Kidney capillary endothelial cell (primary cell): ENCODE results near the gene CYGB.
"Not testable (repeated sequence)": the region's sequence is repeated elsewhere in the genome, so short reads cannot be mapped to it uniquely, and the experiment has no call there.

Source experiments
- DNase-seq: peaks from one replicate; pipeline ENCODE4 v3.0.0-alpha.2; 2018; ENCODE audit warnings: low spot score

Gene CYGB

DNA sequence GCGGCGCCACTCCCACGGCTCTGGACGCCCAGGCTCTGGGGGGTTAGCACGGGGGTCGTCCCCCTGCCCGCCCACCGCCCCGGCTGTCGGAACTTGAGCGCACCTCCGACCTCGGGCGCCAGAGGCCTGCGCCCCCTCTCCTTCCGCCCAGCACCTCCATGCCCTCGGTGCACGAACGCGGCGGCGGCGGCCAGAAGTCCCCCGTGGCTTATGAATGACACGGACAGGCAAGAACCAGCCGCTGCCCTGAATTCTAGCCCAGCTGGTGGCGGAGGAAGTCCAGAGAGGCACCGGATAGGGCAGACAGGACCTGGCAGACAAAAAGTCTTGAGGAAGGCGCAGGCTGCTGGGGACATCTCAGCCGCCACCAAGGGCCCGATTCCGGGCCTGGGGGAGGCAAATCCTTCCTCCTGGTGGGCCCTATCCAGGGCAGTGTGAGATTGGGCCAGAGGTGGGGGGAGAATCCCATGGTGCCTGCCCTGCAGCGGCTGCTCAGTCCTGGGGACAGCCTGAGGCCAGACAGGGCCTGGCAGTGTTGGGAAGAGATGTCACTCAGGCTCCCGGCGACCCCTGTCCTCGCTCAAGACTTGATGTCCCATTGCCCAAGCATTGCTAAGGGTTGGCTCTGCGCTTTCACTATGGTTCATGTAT lies 897 bp upstream of the CYGB start:
- no peak for DNase-seq

DNA sequence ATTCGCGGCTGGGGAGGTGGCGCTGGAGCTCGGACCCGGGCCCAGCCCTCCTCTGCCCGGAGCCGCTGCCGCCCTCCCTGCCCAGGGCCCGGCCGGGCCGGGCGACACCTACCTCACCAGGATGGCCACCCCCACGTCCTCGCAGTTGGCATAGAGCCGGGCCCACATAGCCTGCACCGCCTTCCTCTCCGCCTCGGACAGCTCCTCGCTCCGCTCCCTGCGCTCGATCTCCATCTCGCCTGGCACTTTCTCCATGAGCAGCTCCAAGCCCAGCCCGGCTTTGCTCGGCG lies 276 bp downstream of the CYGB start:
- no peak for DNase-seq

- DNase-seq: no peak
Observed at GRCh38 chr17:76536511-76537287, 810 bp downstream of the CYGB start.

DNA sequence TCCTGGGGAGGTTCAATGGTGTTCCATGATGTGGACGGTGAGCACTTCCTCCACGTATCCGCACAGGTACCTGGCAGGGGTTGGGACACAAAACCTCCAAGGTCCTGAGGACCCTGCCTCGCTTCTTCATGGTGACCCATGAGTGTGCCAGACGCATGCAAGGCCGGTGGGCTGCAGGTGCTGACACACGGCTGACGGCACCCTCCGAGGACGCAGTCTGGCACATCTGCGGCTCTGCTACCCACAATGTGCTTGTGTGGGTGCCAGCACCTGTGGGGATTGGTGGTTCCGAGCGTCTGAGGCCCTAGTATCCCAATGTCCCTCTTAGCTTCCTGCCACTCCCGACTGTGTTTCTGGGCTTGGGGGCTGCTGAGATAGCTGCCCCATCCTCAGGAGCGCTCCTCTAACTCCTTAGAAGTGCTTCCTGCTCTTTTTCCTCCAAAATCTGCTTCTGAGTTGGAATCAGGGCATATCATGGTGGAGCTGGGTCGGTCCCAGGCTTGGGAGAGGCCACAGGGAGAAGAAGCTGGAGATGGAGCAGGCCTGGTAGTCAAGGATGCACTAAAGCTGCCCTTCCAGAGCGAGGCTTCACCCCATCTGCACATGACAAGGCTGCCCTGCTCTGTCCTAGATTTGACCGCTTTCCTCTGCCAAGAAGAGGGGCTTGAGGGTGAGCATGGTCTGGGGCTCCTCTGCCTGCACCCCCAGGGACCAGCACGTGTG lies 1.6 kb downstream of the CYGB start:
- DNase-seq: no peak

DNA sequence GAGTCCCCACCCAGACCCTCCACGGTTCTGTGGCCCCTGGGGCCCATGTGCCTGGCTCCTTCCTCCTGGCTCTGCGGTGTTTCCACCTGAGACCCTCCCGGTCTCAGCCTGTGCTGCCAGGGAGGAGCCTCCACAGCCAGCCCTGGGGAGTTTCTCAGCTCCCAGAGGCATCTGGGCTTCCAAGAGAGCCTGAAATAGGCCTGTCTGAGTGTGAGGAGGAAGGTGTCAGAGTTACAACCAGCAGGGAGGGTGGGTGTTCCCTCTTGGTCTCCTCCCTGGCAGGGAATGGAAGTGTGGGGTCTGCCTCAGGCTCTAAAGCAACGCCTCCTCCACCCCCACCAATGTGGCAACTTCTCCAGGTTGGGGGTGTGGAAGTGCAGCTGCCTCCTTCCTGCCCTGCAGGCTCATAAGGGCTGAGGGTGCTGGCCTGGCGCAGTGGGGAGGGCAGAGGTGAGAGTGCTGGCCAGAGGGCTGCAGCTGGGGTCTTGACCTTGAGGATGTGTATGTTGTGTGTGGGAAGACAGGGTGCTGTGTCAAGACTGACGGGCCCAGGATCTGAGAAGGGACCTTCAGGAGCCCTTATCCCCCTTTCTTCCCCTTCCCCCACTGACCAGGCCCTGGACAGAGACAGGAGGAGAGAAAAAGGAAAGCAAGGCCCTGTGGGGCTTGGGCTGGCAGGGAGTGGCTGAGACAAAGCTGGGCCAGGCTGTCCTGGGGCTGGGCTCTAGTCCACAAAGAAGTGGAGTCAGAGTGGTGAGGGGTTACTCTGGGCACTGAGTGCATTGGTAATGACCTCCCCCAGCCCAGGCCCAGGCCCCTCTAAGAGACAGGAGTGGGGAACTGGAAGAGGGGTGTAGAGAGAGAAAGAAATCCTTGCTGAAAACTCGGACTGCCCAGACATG lies 2.4 kb downstream of the CYGB start:
- no peak for DNase-seq

GRCh38 chr17:76533640-76534359 lies 3.7 kb downstream of the CYGB start:
- not testable (repeated sequence) for DNase-seq

DNA sequence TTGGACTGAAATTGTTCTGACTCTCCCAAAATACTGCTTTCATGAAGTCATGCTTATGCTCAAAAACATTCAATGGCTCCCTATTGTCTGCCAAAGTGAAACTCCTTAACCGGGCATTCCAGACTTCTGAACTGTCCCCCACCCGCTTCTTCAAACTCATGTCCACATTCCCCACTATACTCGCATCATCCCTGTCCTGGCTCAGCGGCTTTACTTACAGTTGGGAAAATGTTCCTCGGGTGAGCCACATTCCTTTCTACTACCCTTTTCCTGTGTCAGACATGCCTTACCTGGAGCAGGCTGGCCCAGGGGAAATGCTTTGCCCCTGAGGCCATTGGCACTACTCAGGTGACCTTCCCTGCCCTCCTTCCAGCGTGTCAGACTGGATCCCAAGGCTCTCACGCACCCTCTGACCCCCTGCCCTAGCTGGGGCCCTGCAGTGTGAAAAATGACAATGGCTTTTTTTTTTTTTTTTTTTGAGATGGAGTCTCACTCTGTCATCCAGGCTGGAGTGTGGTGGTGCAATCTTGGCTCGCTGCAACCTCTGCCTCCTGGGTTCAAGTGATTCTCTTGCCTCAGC lies 5.3 kb downstream of the CYGB start:
- DNase-seq: no peak

DNA sequence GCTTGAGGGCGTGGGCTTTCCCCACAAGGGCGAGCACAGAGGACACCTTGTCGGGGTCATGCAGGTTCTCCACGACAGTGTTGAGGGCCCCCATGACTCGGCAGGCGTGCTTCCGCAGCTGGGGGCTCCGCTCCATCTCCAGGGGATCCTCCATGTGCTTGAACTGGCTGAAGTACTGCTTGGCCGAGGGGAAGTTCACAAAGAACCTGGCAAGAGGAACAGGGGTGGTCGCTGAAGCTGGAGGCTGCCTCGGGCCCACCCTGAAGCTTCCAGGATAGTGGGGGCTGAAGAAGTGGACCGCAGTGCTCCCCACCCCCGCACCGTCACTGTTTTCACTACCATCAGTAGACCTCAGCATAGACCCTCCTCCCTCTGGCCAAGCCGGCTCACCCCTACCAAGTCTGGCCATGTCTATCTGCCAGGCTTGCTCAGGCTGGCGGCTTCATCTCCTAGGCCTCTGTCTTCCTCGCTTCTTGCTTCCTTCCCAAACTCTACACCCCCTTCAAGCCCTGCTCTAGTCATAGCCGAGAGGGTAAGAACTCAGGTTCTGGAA lies 5.9 kb downstream of the CYGB start:
- DNase-seq: no peak

GRCh38 chr17:76530811-76531485 lies 6.6 kb downstream of the CYGB start:
- no peak for DNase-seq

GRCh38 chr17:76530095-76530723 lies 7.3 kb downstream of the CYGB start:
- DNase-seq: no peak

DNA sequence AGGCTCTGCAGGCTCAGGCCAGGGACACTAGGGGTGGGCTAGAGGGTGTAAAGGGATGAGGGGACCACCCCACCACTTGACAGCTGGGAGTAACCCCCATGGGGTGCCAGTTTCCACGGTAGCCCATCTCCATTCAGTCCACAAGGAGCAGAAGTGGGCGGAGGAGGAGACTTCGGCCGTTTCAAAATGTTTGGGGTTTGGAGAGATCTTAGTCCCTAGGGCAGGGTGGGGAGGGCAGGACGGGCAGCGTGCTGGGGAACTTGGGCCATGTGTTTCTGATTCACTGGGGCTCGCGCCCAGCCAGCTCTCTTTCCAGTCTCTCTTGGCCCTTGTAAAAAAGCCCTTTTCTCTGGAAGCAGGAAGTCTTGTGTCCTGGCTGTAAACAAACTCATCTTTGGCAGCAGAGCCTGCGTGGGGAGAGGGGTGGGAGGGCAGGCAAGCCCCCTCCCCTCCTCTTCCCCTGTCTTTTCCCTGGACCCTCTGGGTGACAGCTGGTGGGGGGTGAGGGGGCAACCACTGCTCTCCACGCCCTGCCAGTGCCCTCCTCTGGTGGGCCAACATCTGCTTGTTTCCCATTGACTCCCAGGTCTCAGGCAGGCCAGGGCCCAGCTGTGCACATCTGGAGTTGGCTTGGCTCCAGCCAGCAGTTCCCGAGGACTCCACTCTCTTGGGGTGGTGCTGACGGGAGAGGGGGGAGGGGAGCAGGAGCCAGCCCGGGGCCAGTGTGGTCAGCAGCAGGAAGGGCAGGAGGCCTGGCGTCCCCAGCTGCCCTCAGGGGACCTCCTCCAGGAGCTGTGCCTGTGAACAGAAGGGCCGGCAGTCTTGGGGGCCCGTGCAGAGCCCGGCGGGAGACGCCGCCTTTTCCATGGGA lies 8.1 kb downstream of the CYGB start:
- DNase-seq: no peak

DNA sequence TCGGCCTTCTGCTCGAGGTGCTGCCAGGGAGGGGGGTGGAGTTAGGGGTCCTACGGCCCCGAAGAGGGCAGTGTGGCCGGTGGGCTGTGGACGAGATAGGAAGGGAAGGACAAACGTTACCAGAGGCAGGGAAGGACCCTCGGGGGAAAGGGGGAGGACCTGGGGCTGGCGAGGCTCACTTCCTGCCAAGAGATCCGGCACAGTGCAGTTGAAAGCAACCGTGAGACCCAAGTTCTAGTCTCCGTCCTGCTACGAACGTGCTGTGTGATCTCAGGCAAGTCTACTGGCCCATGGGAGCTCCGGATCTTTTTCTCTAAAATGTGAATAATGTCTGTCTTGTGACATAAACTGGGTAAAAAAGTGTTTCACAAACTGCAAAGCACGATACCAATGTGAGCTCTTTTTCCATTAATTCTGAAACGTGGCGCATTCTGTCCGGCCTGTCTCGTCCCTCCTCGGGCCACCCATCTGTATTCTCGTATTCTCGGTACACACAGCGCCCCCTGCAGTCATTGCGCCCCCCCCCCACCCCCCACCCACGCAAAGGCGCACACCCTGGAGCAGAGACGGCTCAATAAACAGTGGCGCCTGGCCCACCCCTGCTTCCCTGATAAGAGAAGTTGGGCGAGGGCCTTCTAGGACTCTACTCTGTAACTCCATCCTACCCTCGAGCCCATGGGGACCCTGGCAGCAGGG lies 8.8 kb downstream of the CYGB start:
- DNase-seq: no peak

GRCh38 chr17:76528156-76528527 lies 9.4 kb downstream of the CYGB start:
- DNase-seq: no peak

DNA sequence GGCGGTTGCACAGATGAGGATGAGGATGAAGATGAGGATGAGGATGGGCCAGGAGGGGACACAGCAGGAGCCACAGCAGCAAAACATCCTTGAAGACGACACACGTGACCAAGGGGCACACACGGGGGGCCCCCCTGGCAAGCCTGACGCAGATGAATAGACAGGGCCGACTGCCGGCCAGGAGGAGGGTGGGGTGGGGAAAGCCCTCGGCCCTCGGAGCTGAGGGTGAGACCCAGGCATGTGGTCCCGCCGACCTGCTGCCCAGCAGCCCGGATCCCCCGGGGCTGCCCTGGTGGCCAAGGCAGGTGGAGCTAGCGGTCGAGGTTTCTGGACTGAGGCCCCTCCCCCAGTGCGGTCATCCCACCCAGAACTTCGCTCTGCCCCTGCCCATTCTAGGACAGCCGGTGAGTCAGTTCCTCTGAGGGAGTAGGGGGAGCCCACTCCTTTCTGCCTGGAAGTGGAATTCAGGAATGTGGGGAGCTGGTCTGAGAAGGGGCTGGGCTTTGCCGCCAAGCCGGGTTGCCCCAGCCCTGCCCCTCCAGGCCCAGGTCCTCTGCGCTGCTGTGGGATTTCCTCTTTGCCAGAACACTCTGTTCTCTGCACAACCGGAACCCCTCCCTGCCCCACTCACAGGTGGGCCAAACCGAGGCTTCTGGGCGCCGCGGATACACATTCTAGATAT lies 9.9 kb downstream of the CYGB start:
- peak; percentile 65 for DNase-seq

DNA sequence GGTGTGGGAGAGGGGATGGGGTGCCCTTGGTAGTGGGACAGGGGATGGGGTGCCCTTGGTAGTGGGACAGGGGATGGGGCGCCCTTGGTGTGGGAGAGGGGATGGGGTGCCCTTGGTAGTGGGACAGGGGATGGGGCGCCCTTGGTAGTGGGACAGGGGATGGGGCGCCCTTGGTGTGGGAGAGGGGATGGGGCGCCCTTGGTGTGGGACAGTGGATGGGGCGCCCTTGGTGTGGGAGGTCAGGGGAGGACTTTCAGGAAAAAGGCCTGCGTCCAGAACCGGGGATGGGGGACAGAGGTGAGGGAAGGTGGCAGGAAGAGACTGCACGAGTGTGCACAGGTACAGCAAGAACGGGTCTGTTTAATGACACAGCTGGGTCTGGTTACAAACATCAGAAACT lies 10.5 kb downstream of the CYGB start:
- DNase-seq: not testable (repeated sequence)

DNA sequence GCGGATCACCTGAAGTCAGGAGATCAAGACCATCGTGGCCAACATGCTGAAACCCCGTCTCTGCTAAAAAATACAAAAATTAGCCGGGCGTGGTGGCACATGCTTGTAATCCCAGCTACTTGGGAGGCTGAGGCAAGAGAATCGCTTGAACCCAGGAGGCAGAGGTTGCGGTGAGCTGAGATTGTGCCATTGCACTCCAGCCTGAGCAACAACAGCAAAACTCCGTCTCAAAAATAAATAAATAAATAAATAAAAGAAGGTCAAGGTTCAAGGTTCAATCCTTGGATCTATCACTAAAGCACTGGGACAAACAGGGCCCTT lies 12.0 kb downstream of the CYGB start:
- not testable (repeated sequence) for DNase-seq

GRCh38 chr17:76524598-76525512 lies 12.7 kb downstream of the CYGB start:
- DNase-seq: no peak
